HL-60 (cell line): ENCODE data around the gene CFAP97D2.

ENCODE experiments used
- GABPA ChIP-seq: IDR thresholded peaks from 2 replicates; pipeline ENCODE4 v1.6.1; 2012; ENCODE audit warnings: low read depth
- POLR2AphosphoS5 ChIP-seq: IDR thresholded peaks from 2 replicates; pipeline ENCODE4 v1.6.1; 2012; ENCODE audit warnings: low read depth
- SPI1 ChIP-seq: IDR thresholded peaks from 2 replicates; pipeline ENCODE4 v1.6.1; 2012; ENCODE audit warnings: low read depth, mild to moderate bottlenecking, borderline replicate concordance
- TF ChIP-seq, protein P1 (sequence below): IDR thresholded peaks from one replicate; pipeline ENCODE4 v1.5.1; 2011; ENCODE audit warnings: low read length, control low read depth, inconsistent platforms; ENCODE audit not compliant: insufficient read depth
- TF ChIP-seq, protein P2 (sequence below): IDR thresholded peaks from 2 replicates; pipeline ENCODE4 v1.6.1; 2012; ENCODE audit warnings: low read depth; ENCODE audit not compliant: insufficient replicate concordance

GRCh38 chr13:114235697-114236096 lies 56.6 kb downstream of the CFAP97D2 start:
- TF ChIP-seq, protein P1, sequence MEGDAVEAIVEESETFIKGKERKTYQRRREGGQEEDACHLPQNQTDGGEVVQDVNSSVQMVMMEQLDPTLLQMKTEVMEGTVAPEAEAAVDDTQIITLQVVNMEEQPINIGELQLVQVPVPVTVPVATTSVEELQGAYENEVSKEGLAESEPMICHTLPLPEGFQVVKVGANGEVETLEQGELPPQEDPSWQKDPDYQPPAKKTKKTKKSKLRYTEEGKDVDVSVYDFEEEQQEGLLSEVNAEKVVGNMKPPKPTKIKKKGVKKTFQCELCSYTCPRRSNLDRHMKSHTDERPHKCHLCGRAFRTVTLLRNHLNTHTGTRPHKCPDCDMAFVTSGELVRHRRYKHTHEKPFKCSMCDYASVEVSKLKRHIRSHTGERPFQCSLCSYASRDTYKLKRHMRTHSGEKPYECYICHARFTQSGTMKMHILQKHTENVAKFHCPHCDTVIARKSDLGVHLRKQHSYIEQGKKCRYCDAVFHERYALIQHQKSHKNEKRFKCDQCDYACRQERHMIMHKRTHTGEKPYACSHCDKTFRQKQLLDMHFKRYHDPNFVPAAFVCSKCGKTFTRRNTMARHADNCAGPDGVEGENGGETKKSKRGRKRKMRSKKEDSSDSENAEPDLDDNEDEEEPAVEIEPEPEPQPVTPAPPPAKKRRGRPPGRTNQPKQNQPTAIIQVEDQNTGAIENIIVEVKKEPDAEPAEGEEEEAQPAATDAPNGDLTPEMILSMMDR: no peak
- TF ChIP-seq POLR2AphosphoS5 (no peak), GABPA (no peak), SPI1 (no peak)
- TF ChIP-seq, protein P2, sequence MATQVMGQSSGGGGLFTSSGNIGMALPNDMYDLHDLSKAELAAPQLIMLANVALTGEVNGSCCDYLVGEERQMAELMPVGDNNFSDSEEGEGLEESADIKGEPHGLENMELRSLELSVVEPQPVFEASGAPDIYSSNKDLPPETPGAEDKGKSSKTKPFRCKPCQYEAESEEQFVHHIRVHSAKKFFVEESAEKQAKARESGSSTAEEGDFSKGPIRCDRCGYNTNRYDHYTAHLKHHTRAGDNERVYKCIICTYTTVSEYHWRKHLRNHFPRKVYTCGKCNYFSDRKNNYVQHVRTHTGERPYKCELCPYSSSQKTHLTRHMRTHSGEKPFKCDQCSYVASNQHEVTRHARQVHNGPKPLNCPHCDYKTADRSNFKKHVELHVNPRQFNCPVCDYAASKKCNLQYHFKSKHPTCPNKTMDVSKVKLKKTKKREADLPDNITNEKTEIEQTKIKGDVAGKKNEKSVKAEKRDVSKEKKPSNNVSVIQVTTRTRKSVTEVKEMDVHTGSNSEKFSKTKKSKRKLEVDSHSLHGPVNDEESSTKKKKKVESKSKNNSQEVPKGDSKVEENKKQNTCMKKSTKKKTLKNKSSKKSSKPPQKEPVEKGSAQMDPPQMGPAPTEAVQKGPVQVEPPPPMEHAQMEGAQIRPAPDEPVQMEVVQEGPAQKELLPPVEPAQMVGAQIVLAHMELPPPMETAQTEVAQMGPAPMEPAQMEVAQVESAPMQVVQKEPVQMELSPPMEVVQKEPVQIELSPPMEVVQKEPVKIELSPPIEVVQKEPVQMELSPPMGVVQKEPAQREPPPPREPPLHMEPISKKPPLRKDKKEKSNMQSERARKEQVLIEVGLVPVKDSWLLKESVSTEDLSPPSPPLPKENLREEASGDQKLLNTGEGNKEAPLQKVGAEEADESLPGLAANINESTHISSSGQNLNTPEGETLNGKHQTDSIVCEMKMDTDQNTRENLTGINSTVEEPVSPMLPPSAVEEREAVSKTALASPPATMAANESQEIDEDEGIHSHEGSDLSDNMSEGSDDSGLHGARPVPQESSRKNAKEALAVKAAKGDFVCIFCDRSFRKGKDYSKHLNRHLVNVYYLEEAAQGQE: no peak
